ENCODE results near the gene CCDC34. TPM values are rescaled to one million over a fixed set of nuclear protein-coding genes. Genes with fewer than 3 reads are reported as not detected.

Gene CCDC34
- polyA plus RNA-seq, 4 donors = 19.6 to 25.2 (median 23.6) TPM

GRCh38 chr11:27292637-27293010 lies 70.4 kb downstream of the CCDC34 start:
- DNase-seq (ENCODE audit: low read depth in 4 of 4, low spot score in 3 of 4) = no peak

- no peak for DNase-seq (ENCODE audit: low read depth in 4 of 4, low spot score in 3 of 4)
These were observed 70.9 kb downstream of the CCDC34 start for GRCh38 chr11:27291954-27292636.

- DNase-seq (ENCODE audit: low read depth in 4 of 4, low spot score in 3 of 4) = no peak
These were observed 71.6 kb downstream of the CCDC34 start for GRCh38 chr11:27291302-27291889.

GRCh38 chr11:27290261-27291050 lies 72.6 kb downstream of the CCDC34 start:
- DNase-seq (ENCODE audit: low read depth in 4 of 4, low spot score in 3 of 4) = no peak

Other genes with a start within 250 kb of the CCDC34 start
- gene LGR4, start 109.6 kb upstream of the CCDC34 start, polyA plus RNA-seq (ENCODE audit: insufficient read length in 4 of 4) = 100 to 1,000 TPM; 132 to 156 (median 151) TPM
- gene LIN7C, start 143.6 kb upstream of the CCDC34 start, polyA plus RNA-seq (ENCODE audit: insufficient read length in 4 of 4) = 10 to 100 TPM; 19.9 to 32.0 (median 29.3) TPM